Measurements from ENCODE around the gene NBEA. TPM values are rescaled to one million over a fixed set of nuclear protein-coding genes. Genes with fewer than 3 reads are reported as not detected.

NBEA gene
- total RNA-seq, 1 donor from 2014 or later = 6.6 TPM

DNA sequence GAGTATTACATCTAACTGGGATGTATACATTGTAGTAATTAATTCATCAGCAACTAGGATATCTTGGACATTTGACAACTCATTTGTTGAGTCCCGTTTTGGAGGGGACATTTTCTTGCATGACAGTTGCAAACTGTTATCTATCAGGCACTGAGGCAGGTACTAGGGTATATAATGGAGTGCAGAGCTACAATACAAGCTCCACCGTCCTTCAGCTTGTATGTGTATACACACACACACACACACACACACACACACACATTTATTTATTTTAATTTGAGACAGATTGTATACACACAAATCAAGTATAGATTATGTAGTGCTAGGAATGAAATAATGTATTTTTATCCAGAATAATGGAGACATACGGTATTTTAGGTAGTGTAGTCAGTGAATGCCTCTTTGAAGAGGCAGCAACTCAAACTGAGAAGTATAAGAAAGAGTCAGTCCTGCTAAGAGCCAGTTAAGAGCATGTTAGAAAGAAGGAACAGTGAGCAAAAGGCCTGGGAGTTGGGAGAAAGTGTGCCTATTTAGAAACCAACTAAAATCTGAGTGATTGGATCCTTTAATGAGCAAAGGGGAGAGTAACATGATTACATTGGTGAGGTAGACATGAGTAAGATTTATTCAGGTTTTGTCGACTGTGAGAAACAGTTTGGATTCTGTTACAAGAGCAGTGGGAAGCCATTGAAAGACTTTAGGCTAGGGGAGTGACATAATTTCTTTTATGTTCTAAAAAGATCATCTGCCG lies 74.5 kb downstream of the NBEA start:
- Histone ChIP-seq H3K27ac (no peak overlapping the region), H3K4me1 (no peaks in the 10 kb centered on the region), H3K36me3 (no peaks in the 10 kb centered on the region), H3K9me3 (peaks cover 4% of the 10 kb centered on the region), H3K27me3 (ENCODE audit: low read depth) (no peaks in the 10 kb centered on the region), H3K4me3 (no peak overlapping the region)
- ATAC-seq (no peak), DNase-seq (no peak)
- TF ChIP-seq, protein P1, sequence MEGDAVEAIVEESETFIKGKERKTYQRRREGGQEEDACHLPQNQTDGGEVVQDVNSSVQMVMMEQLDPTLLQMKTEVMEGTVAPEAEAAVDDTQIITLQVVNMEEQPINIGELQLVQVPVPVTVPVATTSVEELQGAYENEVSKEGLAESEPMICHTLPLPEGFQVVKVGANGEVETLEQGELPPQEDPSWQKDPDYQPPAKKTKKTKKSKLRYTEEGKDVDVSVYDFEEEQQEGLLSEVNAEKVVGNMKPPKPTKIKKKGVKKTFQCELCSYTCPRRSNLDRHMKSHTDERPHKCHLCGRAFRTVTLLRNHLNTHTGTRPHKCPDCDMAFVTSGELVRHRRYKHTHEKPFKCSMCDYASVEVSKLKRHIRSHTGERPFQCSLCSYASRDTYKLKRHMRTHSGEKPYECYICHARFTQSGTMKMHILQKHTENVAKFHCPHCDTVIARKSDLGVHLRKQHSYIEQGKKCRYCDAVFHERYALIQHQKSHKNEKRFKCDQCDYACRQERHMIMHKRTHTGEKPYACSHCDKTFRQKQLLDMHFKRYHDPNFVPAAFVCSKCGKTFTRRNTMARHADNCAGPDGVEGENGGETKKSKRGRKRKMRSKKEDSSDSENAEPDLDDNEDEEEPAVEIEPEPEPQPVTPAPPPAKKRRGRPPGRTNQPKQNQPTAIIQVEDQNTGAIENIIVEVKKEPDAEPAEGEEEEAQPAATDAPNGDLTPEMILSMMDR (IDR thresholded peaks at IDR 0.05) = no peak
- intact Hi-C loops (cut with DNase I) = no loop called here

DNA sequence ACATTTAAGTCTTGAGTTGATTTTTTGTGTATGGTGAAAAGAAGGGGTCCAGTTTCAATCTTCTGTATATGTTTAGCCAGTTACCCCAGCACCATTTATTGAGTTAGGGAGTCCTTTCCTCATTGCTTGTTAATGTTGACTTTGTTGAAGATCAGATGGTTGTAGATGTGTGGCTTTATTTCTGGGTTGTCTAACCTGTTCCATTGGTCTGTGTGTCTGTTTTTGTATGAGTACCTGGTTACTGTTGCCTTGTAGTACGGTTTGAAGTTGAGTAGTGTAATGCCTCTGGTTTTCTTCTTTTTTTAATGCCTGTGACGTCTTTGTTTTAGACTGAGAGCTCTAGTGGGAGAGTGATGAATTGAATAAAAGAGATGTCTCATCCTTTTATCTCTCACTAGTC lies 83.2 kb downstream of the NBEA start:
- peaks cover 8% of the 10 kb centered on the region for H3K9me3 ChIP-seq
- intact Hi-C loops (cut with DNase I) = no loop called here
- H3K27me3 ChIP-seq (ENCODE audit: low read depth) = no peaks in the 10 kb centered on the region
- H3K4me3 ChIP-seq = no peak overlapping the region
- H3K4me1 ChIP-seq = no peaks in the 10 kb centered on the region
- H3K36me3 ChIP-seq = no peaks in the 10 kb centered on the region
- no peak overlapping the region for H3K27ac ChIP-seq
- ATAC-seq = no peak
- TF ChIP-seq, protein P1 (IDR thresholded peaks at IDR 0.05) = no peak
- no peak for DNase-seq

DNA sequence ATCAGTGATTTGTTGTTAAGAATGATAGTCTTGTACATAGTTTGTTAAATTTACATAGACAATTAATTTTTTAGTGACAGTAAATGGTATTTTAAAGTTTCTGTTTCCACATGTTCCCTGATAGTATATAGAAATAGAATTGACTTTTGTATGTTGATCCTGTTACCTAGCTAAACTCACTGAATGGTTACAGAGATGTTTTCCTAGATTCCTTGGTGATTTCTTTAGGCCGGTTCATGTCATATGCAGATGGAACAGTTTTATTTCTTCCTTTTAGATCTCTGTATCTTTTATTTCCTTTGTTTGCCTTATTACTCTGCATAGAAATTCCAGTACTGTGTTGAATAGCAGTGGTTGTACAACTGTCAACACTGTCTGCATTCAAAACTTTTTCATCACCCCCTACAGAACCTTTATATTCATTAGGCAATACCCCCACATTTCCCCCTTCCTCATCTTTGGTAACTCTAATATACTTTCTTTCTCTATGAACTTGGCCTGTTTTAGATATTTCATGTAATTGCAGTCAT lies 86.3 kb downstream of the NBEA start:
- no peak for ATAC-seq

DNA sequence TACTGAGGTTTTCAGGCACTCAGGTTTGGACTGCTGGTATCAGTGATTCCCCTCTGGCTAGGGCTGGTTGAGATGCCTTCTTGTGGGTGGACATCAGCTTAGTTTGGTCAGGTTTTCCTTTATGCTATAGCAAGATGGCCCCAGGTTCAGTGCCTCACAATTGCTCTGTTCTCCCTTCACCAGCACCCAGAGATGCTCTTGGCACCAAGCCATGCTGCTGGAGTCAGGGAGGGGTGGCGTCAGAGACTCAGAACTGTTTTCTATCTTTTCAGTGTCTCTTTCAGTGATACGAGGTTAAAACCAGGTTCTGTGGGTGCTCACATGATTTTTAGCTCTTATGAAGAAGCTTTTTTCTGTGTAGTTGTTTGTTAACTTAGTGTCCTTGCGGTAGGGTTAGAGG lies 96.9 kb downstream of the NBEA start:
- intact Hi-C loops (cut with DNase I) = no loop called here
- H3K36me3 ChIP-seq = no peaks in the 10 kb centered on the region
- no peaks in the 10 kb centered on the region for H3K4me1 ChIP-seq
- no peak for ATAC-seq
- no peak overlapping the region for H3K4me3 ChIP-seq
- no peaks in the 10 kb centered on the region for H3K27me3 ChIP-seq (ENCODE audit: low read depth)
- H3K9me3 ChIP-seq = peaks cover under 1% of the 10 kb centered on the region
- TF ChIP-seq, protein P1 (IDR thresholded peaks at IDR 0.05) = no peak
- no peak overlapping the region for H3K27ac ChIP-seq
- no peak for DNase-seq

More for the DNA sequence above, 86.3 kb downstream of the NBEA start:
- H3K4me1 ChIP-seq = no peaks in the 10 kb centered on the region
- TF ChIP-seq, protein P1 (IDR thresholded peaks at IDR 0.05) = no peak
- DNase-seq = no peak
- no peak overlapping the region for H3K4me3 ChIP-seq
- H3K27me3 ChIP-seq (ENCODE audit: low read depth) = no peaks in the 10 kb centered on the region
- no peaks in the 10 kb centered on the region for H3K36me3 ChIP-seq
- peaks cover 22% of the 10 kb centered on the region for H3K9me3 ChIP-seq
- no peak overlapping the region for H3K27ac ChIP-seq
- intact Hi-C loops (cut with DNase I) = no loop called here

DNA sequence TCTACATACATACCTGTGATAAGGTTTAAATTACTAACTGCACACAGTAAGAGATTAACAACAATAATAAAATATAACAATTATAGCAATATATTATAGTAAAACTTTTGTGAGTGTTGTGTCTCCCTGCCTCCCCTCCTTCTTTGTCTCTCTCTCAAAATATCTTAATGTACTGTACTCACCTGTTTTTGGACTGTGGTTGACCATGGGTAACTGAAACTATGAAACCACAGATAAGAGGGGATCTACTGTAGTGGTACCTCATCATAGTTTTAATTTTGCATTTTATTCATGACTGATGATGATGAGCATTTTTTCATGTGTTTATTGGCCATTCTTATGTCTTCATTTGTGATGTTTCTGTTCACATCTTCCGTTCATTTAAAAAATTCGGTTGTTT lies 104.5 kb downstream of the NBEA start:
- H3K27ac ChIP-seq = no peak overlapping the region
- no peak overlapping the region for H3K4me3 ChIP-seq
- no peaks in the 10 kb centered on the region for H3K27me3 ChIP-seq (ENCODE audit: low read depth)
- H3K9me3 ChIP-seq = no peaks in the 10 kb centered on the region
- no peaks in the 10 kb centered on the region for H3K36me3 ChIP-seq
- no peak for ATAC-seq
- TF ChIP-seq, protein P1 (IDR thresholded peaks at IDR 0.05) = no peak
- no peaks in the 10 kb centered on the region for H3K4me1 ChIP-seq
- intact Hi-C loops (cut with DNase I) = no loop called here
- DNase-seq = no peak
